GM19239 (cell line): ENCODE results near the gene LYSMD1.

Experiments used
- DNase-seq: peaks from one replicate; pipeline ENCODE4 v3.0.0; 2011; ENCODE audit warnings: low spot score; ENCODE audit not compliant: insufficient read length
- FAIRE-seq: peaks from 2 replicates; lab custom pipeline; 2011; peaks lifted over from hg19 to GRCh38; lab: Jason Lieb, UNC

Gene LYSMD1

DNA sequence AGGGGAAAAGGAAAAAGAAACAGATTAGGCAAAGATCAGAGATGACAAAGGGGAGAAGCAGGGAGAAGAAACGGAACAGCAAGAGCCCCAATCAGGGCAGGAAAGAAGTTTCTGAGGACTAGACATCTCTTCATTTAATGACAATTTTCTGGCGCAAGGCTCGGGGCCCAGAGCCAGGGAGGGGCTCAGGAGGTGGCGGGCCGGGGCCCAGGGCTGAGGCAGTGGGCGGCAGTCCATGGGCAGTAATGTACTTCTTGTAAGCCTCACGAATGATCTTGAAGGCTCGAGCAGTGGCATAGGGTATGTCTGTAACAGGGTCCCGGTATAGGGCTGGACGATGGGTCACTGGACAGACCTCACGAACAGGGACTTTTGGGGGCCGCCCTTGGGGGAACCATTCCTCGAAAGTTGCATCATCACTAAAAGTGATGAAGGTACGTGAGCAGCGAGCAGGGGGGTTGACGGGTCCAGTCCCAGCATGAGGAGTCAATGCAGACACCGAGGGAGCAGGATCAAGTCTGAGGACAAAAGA, 10.9 kb upstream of the LYSMD1 start:
- FAIRE-seq (no peak), DNase-seq (no peak)

GRCh38 chr1:151175863-151176262, 10.2 kb upstream of the LYSMD1 start, which contains the start of gene TMOD4:
TSS of gene TMOD4 (minus strand) at chr1:151175981. CDS start at chr1:151174875, 1,106 bp downstream.
- FAIRE-seq (peak; percentile 33), DNase-seq (no peak)

- FAIRE-seq, result no peak
- no peak for DNase-seq
These were observed 9.5 kb upstream of the LYSMD1 start for GRCh38 chr1:151175041-151175741.

DNA sequence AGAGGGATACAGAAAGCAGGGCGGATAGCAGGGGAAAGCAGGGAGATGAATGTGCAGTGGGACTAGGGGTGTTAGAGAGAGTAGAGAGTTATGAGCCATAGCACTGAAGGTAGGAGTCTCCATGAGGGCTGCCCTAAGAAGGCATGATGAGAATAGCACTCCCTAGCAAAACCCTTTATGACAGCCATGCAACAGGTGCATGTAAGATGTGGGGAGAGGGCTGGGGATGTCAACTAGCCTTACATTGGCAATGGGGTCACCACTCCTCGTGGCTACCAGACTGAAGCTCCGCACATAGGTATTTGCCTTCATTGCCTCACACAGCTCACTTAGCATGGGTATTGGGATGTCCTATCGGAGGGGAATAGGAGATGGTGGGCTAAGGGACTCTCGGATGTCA, 5.5 kb upstream of the LYSMD1 start:
- FAIRE-seq (no peak), DNase-seq (no peak)

GRCh38 chr1:151167116-151167515, 1.4 kb upstream of the LYSMD1 start:
- DNase-seq, result no peak
- FAIRE-seq, result no peak

- no peak for FAIRE-seq
- no peak for DNase-seq
These were observed 829 bp upstream of the LYSMD1 start for GRCh38 chr1:151166505-151166956.

GRCh38 chr1:151165281-151165737, 393 bp downstream of the LYSMD1 start:
- peak; percentile 8 for FAIRE-seq
- no peak for DNase-seq

GRCh38 chr1:151164732-151165280, 896 bp downstream of the LYSMD1 start:
- no peak for FAIRE-seq
- DNase-seq, result no peak

- DNase-seq, result no peak
These were observed 6.3 kb downstream of the LYSMD1 start for GRCh38 chr1:151159373-151159772.

GRCh38 chr1:151158751-151159251, 6.9 kb downstream of the LYSMD1 start:
- DNase-seq (no peak), FAIRE-seq (no peak)

More at GRCh38 chr1:151159373-151159772, 6.3 kb downstream of the LYSMD1 start:
- FAIRE-seq, result no peak

GRCh38 chr1:151158326-151158725, 7.4 kb downstream of the LYSMD1 start:
- FAIRE-seq, result no peak
- DNase-seq, result no peak

GRCh38 chr1:151157067-151157531, 8.6 kb downstream of the LYSMD1 start:
- DNase-seq, result no peak
- peak; percentile 85 for FAIRE-seq

- FAIRE-seq, result peak; percentile 80
These were observed 9.2 kb downstream of the LYSMD1 start, which contains the start of gene TNFAIP8L2 for GRCh38 chr1:151156515-151156819. TSS of gene TNFAIP8L2 (plus strand) at chr1:151156649. CDS start at chr1:151158698, 2,049 bp downstream.

DNA sequence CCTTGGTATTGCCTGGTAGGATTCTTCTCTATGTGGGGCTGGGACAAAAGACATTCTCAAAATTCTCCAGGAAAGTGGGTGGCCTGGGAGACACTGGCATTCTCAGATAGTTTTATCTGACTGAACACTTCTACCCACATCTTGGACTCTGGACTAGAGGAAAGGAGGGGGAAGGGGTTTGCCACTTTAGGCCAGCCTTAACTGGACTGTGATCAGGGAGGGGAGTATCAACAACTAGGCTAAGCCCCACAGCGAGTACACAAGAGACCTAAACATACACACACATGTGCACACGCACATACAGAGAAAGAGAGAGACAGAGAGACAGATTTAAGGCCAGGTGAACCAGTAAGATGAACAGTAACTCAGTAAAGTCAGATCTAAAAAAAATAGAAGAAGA, 18.0 kb downstream of the LYSMD1 start:
- no peak for FAIRE-seq

More at GRCh38 chr1:151156515-151156819, 9.2 kb downstream of the LYSMD1 start, which contains the start of gene TNFAIP8L2:
- DNase-seq, result no peak

GRCh38 chr1:151147132-151147503, 18.6 kb downstream of the LYSMD1 start:
- FAIRE-seq, result no peak
- no peak for DNase-seq

More for the DNA sequence above, 18.0 kb downstream of the LYSMD1 start:
- DNase-seq, result no peak

DNA sequence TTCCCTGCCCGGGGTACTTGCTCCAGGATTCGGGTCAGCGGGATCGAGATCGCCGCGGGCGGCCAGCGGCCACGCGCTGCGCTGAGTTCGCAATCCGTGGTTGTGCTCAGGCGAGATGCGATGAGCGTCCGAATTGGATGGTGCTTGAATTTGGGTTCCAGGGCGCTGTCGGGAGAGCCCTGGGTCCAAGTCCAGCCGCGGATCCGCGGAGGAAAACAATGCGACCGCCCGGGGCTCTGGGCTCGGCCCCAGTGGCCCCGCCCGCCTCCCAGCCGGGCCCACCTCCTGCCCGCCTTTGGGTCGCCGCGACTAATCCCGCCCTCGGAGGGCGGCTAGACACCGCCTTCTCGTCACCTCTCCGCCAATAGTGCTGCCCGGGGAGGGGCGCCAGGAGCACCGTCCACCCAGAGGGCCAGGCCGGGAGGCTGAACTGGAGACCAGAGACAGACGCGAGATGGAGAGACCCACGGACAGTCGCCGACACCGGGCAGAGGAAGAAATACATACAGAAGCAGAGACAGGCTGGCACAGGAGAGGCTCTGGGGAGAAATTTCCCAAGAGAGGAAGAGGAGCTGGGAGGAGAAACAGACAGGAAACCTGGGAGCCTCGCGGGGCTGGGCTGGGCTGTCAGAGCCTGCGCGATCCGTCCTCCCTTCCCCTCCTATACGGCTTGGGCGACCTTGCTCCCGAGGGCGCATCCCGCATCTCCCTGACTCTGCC, 19.1 kb downstream of the LYSMD1 start, which contains the start of gene SEMA6C:
Gene SEMA6C, minus strand, starts transcription at position 220 of the 720 bp plus-strand sequence. CDS start 4,010 bp downstream, outside the sequence.
- DNase-seq (peak; percentile 91), FAIRE-seq (peak; percentile 82)

- FAIRE-seq, result no peak
- no peak for DNase-seq
These were observed 19.7 kb downstream of the LYSMD1 start for GRCh38 chr1:151146072-151146411.

DNA sequence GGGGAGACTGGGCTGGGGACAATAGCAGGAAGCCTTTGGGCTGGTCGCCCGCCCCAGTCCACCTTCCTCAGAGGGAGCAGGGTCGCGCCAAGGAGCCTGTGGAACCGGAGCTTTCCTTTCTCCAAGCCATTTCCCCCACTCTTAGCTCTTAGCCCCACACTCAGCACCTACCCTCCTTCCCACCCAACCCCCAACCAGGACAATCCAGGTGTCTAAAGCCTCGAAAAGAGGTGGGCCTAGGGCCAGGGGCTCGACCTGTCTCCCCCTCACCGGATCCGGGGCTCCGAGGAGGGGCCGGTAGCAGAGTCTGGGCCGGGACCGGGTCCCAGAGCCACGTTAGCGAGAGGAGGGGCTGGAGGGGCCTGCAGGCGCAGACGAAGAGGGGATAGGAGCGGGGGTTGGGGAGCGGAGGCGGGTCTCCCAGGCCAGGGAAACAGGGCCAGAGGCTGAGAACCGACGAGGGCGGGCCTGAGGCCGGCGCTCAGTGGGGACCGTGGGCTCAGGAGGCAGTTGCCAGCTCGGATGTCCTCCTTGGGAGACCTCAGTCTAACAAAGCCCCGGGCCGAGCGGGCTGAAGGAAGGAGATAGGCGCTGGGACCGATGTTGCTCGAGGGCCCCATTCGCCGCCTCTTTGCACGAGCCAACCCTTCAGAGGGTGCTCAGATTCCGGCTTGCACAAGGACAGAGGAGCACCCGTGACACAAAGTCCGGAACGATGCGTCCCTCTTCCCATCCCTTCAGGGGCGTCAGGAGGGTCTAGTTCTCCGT, 20.2 kb downstream of the LYSMD1 start:
- FAIRE-seq (no peak), DNase-seq (no peak)

GRCh38 chr1:151144474-151145303, 21.0 kb downstream of the LYSMD1 start:
- FAIRE-seq (no peak), DNase-seq (no peak)
